Neuronal stem cell (in vitro differentiated cells): ENCODE data around the gene SPATC1L.
A peak's percentile ranks its signal among the peaks of the same experiment; 100 is the strongest.

ENCODE experiments used
- DNase-seq: peaks from one replicate; pipeline ENCODE4 v3.0.0-alpha.2; 2013; ENCODE audit warnings: low spot score
- H2AFZ ChIP-seq: one replicate; pipeline ENCODE4 v1.6.1; 2013; ENCODE audit warnings: mild to moderate bottlenecking, low read length, inconsistent platforms
- H2AK5ac ChIP-seq: 2 replicates; pipeline ENCODE4 v1.6.1; 2013; ENCODE audit warnings: low read depth, mild to moderate bottlenecking, inconsistent platforms, low read length, moderate library complexity, mixed read lengths
- H2BK120ac ChIP-seq: 2 replicates; pipeline ENCODE4 v1.6.1; 2013; ENCODE audit warnings: low read depth, mild to moderate bottlenecking, inconsistent platforms, low read length, moderate library complexity, mixed read lengths
- H2BK12ac ChIP-seq: one replicate; pipeline ENCODE4 v1.6.1; 2013; ENCODE audit warnings: low read length, inconsistent platforms
- H2BK15ac ChIP-seq: 2 replicates; pipeline ENCODE4 v1.6.1; 2013; ENCODE audit warnings: mild to moderate bottlenecking, low read length, inconsistent platforms, mixed read lengths
- H2BK5ac ChIP-seq: one replicate; pipeline ENCODE4 v1.6.1; 2013; ENCODE audit warnings: inconsistent platforms, mild to moderate bottlenecking, low read length, moderate library complexity
- H3K14ac ChIP-seq: one replicate; pipeline ENCODE4 v1.6.1; 2013; ENCODE audit warnings: low read length, inconsistent platforms
- H3K18ac ChIP-seq: 2 replicates; pipeline ENCODE4 v1.6.1; 2013; ENCODE audit warnings: low read length, inconsistent platforms
- H3K23ac ChIP-seq: 2 replicates; pipeline ENCODE4 v1.6.1; 2013; ENCODE audit warnings: low read depth, mild to moderate bottlenecking, mixed read lengths, low read length, inconsistent platforms; ENCODE audit not compliant: poor library complexity
- H3K27ac ChIP-seq: replicated peaks from 3 replicates; pipeline ENCODE4 v1.5.1; 2013; ENCODE audit warnings: low read length, inconsistent platforms
- H3K27me3 ChIP-seq, 3 experiments: 2 replicates each; pipeline ENCODE4 v1.6.1; 2013; ENCODE audit warnings: low read length in 3 of 3, mild to moderate bottlenecking in 2 of 3, inconsistent platforms in 1 of 3, low read depth in 1 of 3, mixed read lengths in 1 of 3, moderate library complexity in 1 of 3; ENCODE audit not compliant: control insufficient read depth in 3 of 3, insufficient read depth in 3 of 3
- H3K36me3 ChIP-seq, 2 donors: replicated peaks in 1 of 2; 2 replicates each; pipeline ENCODE4 v1.6.1; 2013; ENCODE audit warnings: low read length in 2 of 2; ENCODE audit not compliant: control insufficient read depth in 2 of 2, insufficient read depth in 2 of 2
- H3K4ac ChIP-seq: 2 replicates; pipeline ENCODE4 v1.6.1; 2013; ENCODE audit warnings: inconsistent platforms, mild to moderate bottlenecking, low read length, moderate library complexity
- H3K4me1 ChIP-seq, 2 donors: 1 replicate in 1 of 2; 2 replicates in 1 of 2; pipeline ENCODE4 v1.6.1; 2013; ENCODE audit warnings: low read length in 2 of 2, low read depth in 1 of 2; ENCODE audit not compliant: control insufficient read depth in 2 of 2, insufficient read depth in 1 of 2
- H3K4me2 ChIP-seq: one replicate; pipeline ENCODE4 v1.6.1; 2013; ENCODE audit warnings: mild to moderate bottlenecking, low read length, inconsistent platforms; ENCODE audit not compliant: insufficient read depth, poor library complexity, severe bottlenecking
- H3K4me3 ChIP-seq, 2 donors: 2 replicates each; pipeline ENCODE4 v1.5.1; 2013; ENCODE audit warnings: low read length in 2 of 2, mild to moderate bottlenecking in 2 of 2, inconsistent platforms in 1 of 2, moderate library complexity in 1 of 2
- H3K79me1 ChIP-seq: one replicate; pipeline ENCODE4 v1.6.1; 2013; ENCODE audit warnings: low read depth, mild to moderate bottlenecking, inconsistent platforms, low read length, moderate library complexity
- H3K9ac ChIP-seq: one replicate; pipeline ENCODE4 v1.6.1; 2013; ENCODE audit warnings: mild to moderate bottlenecking, low read depth, low read length, inconsistent platforms; ENCODE audit not compliant: poor library complexity
- H3K9me3 ChIP-seq, 2 donors: replicated peaks in 1 of 2; 2 replicates each; pipeline versions ENCODE3 to v1.6.1; 2013; ENCODE audit warnings: low read length in 2 of 2, mild to moderate bottlenecking in 2 of 2, inconsistent platforms in 1 of 2, low read depth in 1 of 2, mixed read lengths in 1 of 2, moderate library complexity in 1 of 2; ENCODE audit not compliant: control insufficient read depth in 2 of 2, insufficient read depth in 1 of 2
- H4K8ac ChIP-seq: one replicate; pipeline ENCODE4 v1.6.1; 2013; ENCODE audit warnings: low read depth, mild to moderate bottlenecking, inconsistent platforms, low read length, moderate library complexity
- H4K91ac ChIP-seq: one replicate; pipeline ENCODE4 v1.6.1; 2013; ENCODE audit warnings: low read length, low read depth, mild to moderate bottlenecking, inconsistent platforms; ENCODE audit not compliant: poor library complexity
- WGBS, 2 donors: extraction: QIAGEN DNeasy Blood & Tissue Kit; methylation state at CpG; one replicate each; pipeline ENCODE4 v1.1.7; 2013; ENCODE audit warnings: missing lambda C conversion rate in 2 of 2, mixed read lengths in 1 of 2; ENCODE audit not compliant: insufficient read length in 2 of 2, insufficient replicate concordance in 1 of 2; ENCODE audit errors: extremely low coverage in 2 of 2; 5-methylcytosine and 5-hydroxymethylcytosine counted together

Gene SPATC1L

GRCh38 chr21:46116189-46116775 lies 68.0 kb downstream of the SPATC1L start:
- Histone ChIP-seq H2AK5ac (peak overlapping the region; percentile 63), H3K27ac (no peak overlapping the region), H2BK12ac (no peak overlapping the region), H3K9me3 (peaks cover 0 to 5% of the 10 kb centered on the region in 2 donors), H3K14ac (no peak overlapping the region), H3K23ac (peak overlapping the region; percentile 55), H2BK120ac (no peak overlapping the region), H3K4me1 (no peaks in the 10 kb centered on the region), H3K36me3 (peaks cover 0 to 3% of the 10 kb centered on the region in 2 donors), H3K18ac (peak overlapping the region; percentile 4), H3K4ac (no peak overlapping the region), H4K8ac (no peak overlapping the region), H3K9ac (no peak overlapping the region), H3K4me3 (no peak overlapping the region), H3K27me3 (no peaks in the 10 kb centered on the region), H3K79me1 (peaks cover 8% of the 10 kb centered on the region), H2BK15ac (no peak overlapping the region), H4K91ac (no peak overlapping the region), H3K4me2 (no peak overlapping the region), H2AFZ (no peak overlapping the region), H2BK5ac (no peak overlapping the region)
- WGBS, 2 donors, result no CpG with 5 or more reads among the region's 20 CpGs
- no peak for DNase-seq

GRCh38 chr21:46115441-46116188 lies 68.6 kb downstream of the SPATC1L start:
- Histone ChIP-seq H2AK5ac (peak overlapping the region; percentile 56), H2BK12ac (no peak overlapping the region), H3K9ac (no peak overlapping the region), H3K79me1 (peaks cover 8% of the 10 kb centered on the region), H3K36me3 (peaks cover 0 to 3% of the 10 kb centered on the region in 2 donors), H3K9me3 (peaks cover 0 to 5% of the 10 kb centered on the region in 2 donors), H3K4ac (no peak overlapping the region), H3K27ac (no peak overlapping the region), H3K14ac (peak overlapping the region; percentile 56), H3K4me3 (no peak overlapping the region), H2BK5ac (no peak overlapping the region), H4K8ac (no peak overlapping the region), H3K4me2 (no peak overlapping the region), H2BK15ac (no peak overlapping the region), H4K91ac (no peak overlapping the region), H3K4me1 (no peaks in the 10 kb centered on the region), H2BK120ac (no peak overlapping the region), H3K27me3 (no peaks in the 10 kb centered on the region), H2AFZ (no peak overlapping the region), H3K23ac (no peak overlapping the region), H3K18ac (no peak overlapping the region)
- no peak for DNase-seq
- no CpG with 5 or more reads among the region's 17 CpGs for WGBS, 2 donors

GRCh38 chr21:46114963-46115362 lies 69.3 kb downstream of the SPATC1L start:
- Histone ChIP-seq H2AFZ (no peak overlapping the region), H3K4ac (no peak overlapping the region), H3K9me3 (peaks cover 0 to 5% of the 10 kb centered on the region in 2 donors), H4K8ac (no peak overlapping the region), H2BK12ac (no peak overlapping the region), H2BK5ac (no peak overlapping the region), H3K23ac (no peak overlapping the region), H3K36me3 (peaks cover 0 to 3% of the 10 kb centered on the region in 2 donors), H3K4me3 (peak overlapping the region in 1 of 2 donors; percentile 50), H3K9ac (no peak overlapping the region), H3K4me1 (no peaks in the 10 kb centered on the region), H4K91ac (no peak overlapping the region), H2BK120ac (no peak overlapping the region), H3K4me2 (no peak overlapping the region), H2AK5ac (no peak overlapping the region), H3K18ac (no peak overlapping the region), H3K79me1 (peaks cover 5% of the 10 kb centered on the region), H3K14ac (no peak overlapping the region), H3K27me3 (no peaks in the 10 kb centered on the region), H3K27ac (no peak overlapping the region), H2BK15ac (no peak overlapping the region)
- no peak for DNase-seq
- no CpG with 5 or more reads among the region's 4 CpGs for WGBS, 2 donors

GRCh38 chr21:46113497-46114176 lies 70.6 kb downstream of the SPATC1L start:
- WGBS, 2 donors, result no CpG with 5 or more reads among the region's 16 CpGs
- no peak overlapping the region for H3K27ac ChIP-seq

More at GRCh38 chr21:46113497-46114176, 70.6 kb downstream of the SPATC1L start:
- H3K27me3 ChIP-seq, result no peaks in the 10 kb centered on the region
- H3K4ac ChIP-seq, result no peak overlapping the region
- H3K9me3 ChIP-seq, result peaks cover 0 to 5% of the 10 kb centered on the region in 2 donors
- H4K8ac ChIP-seq, result no peak overlapping the region
- no peak overlapping the region for H2BK5ac ChIP-seq
- H3K4me2 ChIP-seq, result no peak overlapping the region
- H3K23ac ChIP-seq, result no peak overlapping the region
- H3K4me1 ChIP-seq, result no peaks in the 10 kb centered on the region
- H2BK15ac ChIP-seq, result no peak overlapping the region
- H3K18ac ChIP-seq, result no peak overlapping the region
- H3K4me3 ChIP-seq, result peak overlapping the region in 1 of 2 donors; percentile 26
- H2AK5ac ChIP-seq, result no peak overlapping the region
- H2BK12ac ChIP-seq, result no peak overlapping the region
- no peak overlapping the region for H4K91ac ChIP-seq
- peaks cover 0 to 3% of the 10 kb centered on the region in 2 donors for H3K36me3 ChIP-seq
- no peak for DNase-seq
- H3K79me1 ChIP-seq, result peaks cover 6% of the 10 kb centered on the region
- no peak overlapping the region for H2AFZ ChIP-seq
- no peak overlapping the region for H3K14ac ChIP-seq
- H3K9ac ChIP-seq, result no peak overlapping the region
- H2BK120ac ChIP-seq, result no peak overlapping the region
